Endothelial cell of umbilical vein (primary cell): ENCODE data around the gene CSNK1A1. TPM values are rescaled to one million over a fixed set of nuclear protein-coding genes. Genes with fewer than 3 reads are reported as not detected.

Source experiments
- BruUV-seq: library from RNA; stranded (reverse); fragments of 400-500 nt; replicated peaks from 2 replicates; lab custom pipeline; 2021; lab: Mats Ljungman, UMichigan
- CTCF ChIA-PET: fragments of 300-600, 350-600 bp; sonication (Branson Sonifier 250); formaldehyde crosslinking; loops from one replicate; lab custom pipeline; 2021; ENCODE audit warnings: antibody characterized with exemption, inconsistent platforms; lab: Charles Lee
- POLR2A ChIA-PET: fragments of 300-600, 350-600 bp; sonication (Branson Sonifier 250); formaldehyde crosslinking; loops from one replicate; lab custom pipeline; 2021; ENCODE audit warnings: antibody characterized with exemption, inconsistent platforms; lab: Charles Lee
- DNase-seq: peaks from one replicate; pipeline ENCODE4 v3.0.0-alpha.2; 2011; ENCODE audit warnings: low read depth, low spot score
- FAIRE-seq: peaks from 2 replicates; lab custom pipeline; 2011; peaks lifted over from hg19 to GRCh38; lab: Jason Lieb, UNC
- H2AFZ ChIP-seq: 2 replicates; pipeline ENCODE4 v1.6.0; 2012; ENCODE audit warnings: low read depth, low read length, control low read depth, inconsistent platforms
- H3K27ac ChIP-seq: 2 replicates; pipeline ENCODE4 v1.5.1; 2011; ENCODE audit warnings: low read depth, mild to moderate bottlenecking, control low read depth, low read length, moderate library complexity; ENCODE audit not compliant: insufficient read depth
- H3K27me3 ChIP-seq, 2 experiments: 2 replicates each; pipeline versions ENCODE4 v1.6.0 to v1.6.1; 2011; ENCODE audit warnings: low read length in 2 of 2, mixed read lengths in 1 of 2; ENCODE audit not compliant: control insufficient read depth in 2 of 2, insufficient read depth in 2 of 2
- H3K36me3 ChIP-seq, 2 experiments: 2 replicates in 1 of 2; 3 replicates in 1 of 2; pipeline ENCODE4 v1.5.1; 2011; ENCODE audit warnings: low read length in 2 of 2, mild to moderate bottlenecking in 1 of 2, moderate library complexity in 1 of 2; ENCODE audit not compliant: control insufficient read depth in 2 of 2, insufficient read depth in 2 of 2; ENCODE audit errors: extremely low read depth in 1 of 2
- H3K4me1 ChIP-seq: 3 replicates; pipeline ENCODE4 v1.5.1; 2011; ENCODE audit warnings: mild to moderate bottlenecking, low read length; ENCODE audit not compliant: control insufficient read depth, insufficient read depth; ENCODE audit errors: extremely low read depth
- H3K4me2 ChIP-seq: 2 replicates; pipeline ENCODE4 v1.6.1; 2011; ENCODE audit warnings: low read length, control low read depth, mixed read lengths; ENCODE audit not compliant: insufficient read depth
- H3K4me3 ChIP-seq, 3 experiments: fragments of 200-600 bp in 1 of 3; sonication (generic), shearing (Covaris generic) in 1 of 3; replicated peaks in 1 of 3; 2 replicates each; pipeline ENCODE4 v1.5.1; 2011 to 2016; ENCODE audit warnings: control low read depth in 3 of 3, low read length in 3 of 3, mild to moderate bottlenecking in 2 of 3, inconsistent platforms in 1 of 3, low read depth in 1 of 3, moderate library complexity in 1 of 3; ENCODE audit not compliant: insufficient read depth in 1 of 3
- H3K79me2 ChIP-seq: 2 replicates; pipeline ENCODE4 v1.6.0; 2012; ENCODE audit warnings: low read length, inconsistent platforms; ENCODE audit not compliant: control insufficient read depth, insufficient read depth
- H3K9ac ChIP-seq: replicated peaks from 2 replicates; pipeline ENCODE3; 2011; ENCODE audit warnings: low read length, control low read depth; ENCODE audit not compliant: insufficient read depth; ENCODE audit errors: extremely low read depth
- H3K9me1 ChIP-seq: replicated peaks from 3 replicates; pipeline ENCODE4 v1.6.0; 2011; ENCODE audit warnings: mild to moderate bottlenecking, low read length; ENCODE audit not compliant: control insufficient read depth, insufficient read depth; ENCODE audit errors: extremely low read depth
- H3K9me3 ChIP-seq: replicated peaks from 2 replicates; pipeline ENCODE4 v1.5.1; 2012; ENCODE audit warnings: low read length, inconsistent platforms; ENCODE audit not compliant: control insufficient read depth, insufficient read depth
- H4K20me1 ChIP-seq: replicated peaks from 2 replicates; pipeline ENCODE3; 2011; ENCODE audit warnings: mild to moderate bottlenecking, low read length; ENCODE audit not compliant: control insufficient read depth, insufficient read depth; ENCODE audit errors: extremely low read depth
- EZH2 ChIP-seq: IDR thresholded peaks from 2 replicates; pipeline ENCODE4 v1.6.1; 2012; ENCODE audit warnings: borderline replicate concordance, low read depth, mild to moderate bottlenecking, moderate library complexity, low read length, inconsistent platforms; ENCODE audit not compliant: severe bottlenecking
- FOS ChIP-seq: IDR thresholded peaks from 2 replicates; pipeline ENCODE4 v1.6.1; 2011; ENCODE audit warnings: mild to moderate bottlenecking, low read length, moderate library complexity, borderline replicate concordance; ENCODE audit not compliant: insufficient read depth
- GATA2 ChIP-seq: IDR thresholded peaks from 2 replicates; pipeline ENCODE4 v1.7.0; 2011; ENCODE audit warnings: low read depth, mild to moderate bottlenecking, moderate library complexity, mixed read lengths, low read length; ENCODE audit not compliant: insufficient read length, insufficient read depth
- JUN ChIP-seq: IDR thresholded peaks from 2 replicates; pipeline ENCODE4 v1.6.1; 2011; ENCODE audit warnings: borderline replicate concordance, low read depth; ENCODE audit not compliant: insufficient read length, insufficient read depth
- MYC ChIP-seq: IDR thresholded peaks from one replicate; pipeline ENCODE4 v1.6.1; 2011; ENCODE audit warnings: mild to moderate bottlenecking, low read depth, low read length
- POLR2A ChIP-seq: IDR thresholded peaks from 2 replicates; pipeline ENCODE4 v1.6.1; 2012; ENCODE audit warnings: low read depth, mild to moderate bottlenecking, control low read depth, low read length
- POLR2AphosphoS5 ChIP-seq: IDR thresholded peaks from 2 replicates; pipeline ENCODE4 v1.6.1; 2012; ENCODE audit warnings: low read depth, mild to moderate bottlenecking, control low read depth, low read length, moderate library complexity; ENCODE audit not compliant: insufficient read depth
- dilution Hi-C: fragments of 300-500 bp; cut with MboI; formaldehyde crosslinking; loops from one replicate; pipeline ENCODE4 v1.15.0; 2019; ENCODE audit warnings: low sequenced_read_pairs; ENCODE audit not compliant: extremely low pct_ligation_motif_present
- intact Hi-C: fragments of 100-400 bp; cut with micrococcal nuclease; formaldehyde crosslinking; loops from one replicate; pipeline ENCODE4 v1.10.0; 2022
- polyA plus RNA-seq, 4 experiments: library from polyadenylated mRNA; depleted of rRNA in 3 of 4; stranded (reverse) in 3 of 4; unstranded in 1 of 4; fragments of >200 nt; gene quantifications; 2 replicates each; pipeline versions ENCODE4 v1.2.1 to v1.2.3, GENCODE V29; 2011 to 2012; ENCODE audit warnings: missing spikeins in 1 of 4
- total RNA-seq: library from RNA; stranded (reverse); gene quantifications from 2 replicates; pipeline ENCODE4 v1.2.3, GENCODE V29; 2021
- TF ChIP-seq, protein P1 (sequence below): IDR thresholded peaks from 2 replicates; pipeline ENCODE4 v1.6.1; 2011; ENCODE audit not compliant: insufficient read depth, insufficient read length
- TF ChIP-seq, protein P2 (sequence below), 2 donors: IDR thresholded peaks; 1 replicate in 1 of 2; 2 replicates in 1 of 2; pipeline ENCODE4 v1.5.1; 2011; ENCODE audit warnings: low read length in 2 of 2, mild to moderate bottlenecking in 2 of 2, moderate library complexity in 2 of 2, control low read depth in 1 of 2, inconsistent platforms in 1 of 2, low read depth in 1 of 2; ENCODE audit not compliant: insufficient read depth in 1 of 2; ENCODE audit errors: extremely low read depth in 1 of 2

Gene CSNK1A1
- total and polyA plus RNA-seq, 2 donors (not counting 3 experiments of a cell fraction or from before 2014, with no cell fraction given) = 74.1 to 253 TPM

DNA sequence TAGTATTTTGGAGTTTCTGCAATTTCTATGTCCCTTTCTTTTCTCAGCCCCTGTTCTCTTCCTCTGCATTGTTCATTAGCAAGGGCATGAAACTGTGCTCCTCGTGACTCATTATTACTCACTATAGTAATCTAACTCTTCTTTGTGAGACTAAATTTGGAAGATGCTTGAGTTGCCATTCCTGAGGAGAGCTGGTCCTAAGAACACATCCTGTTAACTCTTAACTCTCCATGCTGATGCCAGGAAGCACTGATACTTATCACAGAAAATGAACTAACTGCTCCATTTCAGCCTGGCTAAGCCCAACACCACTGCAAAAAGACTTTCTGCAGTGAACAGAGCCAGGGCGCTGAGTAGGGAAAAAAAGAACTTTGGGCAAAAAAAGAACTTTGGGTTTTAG lies 10.6 kb upstream of the CSNK1A1 start:
- TF ChIP-seq POLR2AphosphoS5 = peak; percentile 69
- TF ChIP-seq FOS = peak; percentile 97
- TF ChIP-seq, protein P1, sequence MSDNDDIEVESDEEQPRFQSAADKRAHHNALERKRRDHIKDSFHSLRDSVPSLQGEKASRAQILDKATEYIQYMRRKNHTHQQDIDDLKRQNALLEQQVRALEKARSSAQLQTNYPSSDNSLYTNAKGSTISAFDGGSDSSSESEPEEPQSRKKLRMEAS = no peak
- TF ChIP-seq GATA2 = peak; percentile 95
- peak; percentile 98 for TF ChIP-seq JUN
- TF ChIP-seq, protein P2, sequence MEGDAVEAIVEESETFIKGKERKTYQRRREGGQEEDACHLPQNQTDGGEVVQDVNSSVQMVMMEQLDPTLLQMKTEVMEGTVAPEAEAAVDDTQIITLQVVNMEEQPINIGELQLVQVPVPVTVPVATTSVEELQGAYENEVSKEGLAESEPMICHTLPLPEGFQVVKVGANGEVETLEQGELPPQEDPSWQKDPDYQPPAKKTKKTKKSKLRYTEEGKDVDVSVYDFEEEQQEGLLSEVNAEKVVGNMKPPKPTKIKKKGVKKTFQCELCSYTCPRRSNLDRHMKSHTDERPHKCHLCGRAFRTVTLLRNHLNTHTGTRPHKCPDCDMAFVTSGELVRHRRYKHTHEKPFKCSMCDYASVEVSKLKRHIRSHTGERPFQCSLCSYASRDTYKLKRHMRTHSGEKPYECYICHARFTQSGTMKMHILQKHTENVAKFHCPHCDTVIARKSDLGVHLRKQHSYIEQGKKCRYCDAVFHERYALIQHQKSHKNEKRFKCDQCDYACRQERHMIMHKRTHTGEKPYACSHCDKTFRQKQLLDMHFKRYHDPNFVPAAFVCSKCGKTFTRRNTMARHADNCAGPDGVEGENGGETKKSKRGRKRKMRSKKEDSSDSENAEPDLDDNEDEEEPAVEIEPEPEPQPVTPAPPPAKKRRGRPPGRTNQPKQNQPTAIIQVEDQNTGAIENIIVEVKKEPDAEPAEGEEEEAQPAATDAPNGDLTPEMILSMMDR (IDR thresholded peaks at IDR 0.05; ENCODE audit: extremely low read depth in 1 of 2, insufficient read depth in 1 of 2, low read depth in 1 of 2, low read length in 2 of 2) = no peak
- peak; percentile 52 for TF ChIP-seq MYC
- no peak for TF ChIP-seq EZH2
- TF ChIP-seq POLR2A = peak; percentile 37
- Histone ChIP-seq H3K4me3 (peak overlapping the region in 1 of 3 experiments; percentile 54), H3K36me3 (no peaks in the 10 kb centered on the region), H4K20me1 (no peaks in the 10 kb centered on the region), H3K4me1 (peaks cover 39% of the 10 kb centered on the region), H3K9me1 (no peaks in the 10 kb centered on the region), H3K4me2 (peak overlapping the region; percentile 91), H2AFZ (no peak overlapping the region), H3K27ac (peak overlapping the region; percentile 71), H3K79me2 (no peaks in the 10 kb centered on the region), H3K27me3 (no peaks in the 10 kb centered on the region), H3K9ac (peak overlapping the region; percentile 75), H3K9me3 (no peaks in the 10 kb centered on the region)
- ChIA-PET POLR2A (interaction anchor here (0.6 to 3.0 kb wide), 3 partner anchors 11 to 125 kb away, joined by 6 to 34 read pairs (median 6); partner anchors contain the start of genes ARHGEF37 and CSNK1A1), CTCF (interaction anchor here (1.0 to 3.6 kb wide), 26 partner anchors 9 to 296 kb away, joined by 3 to 40 read pairs (median 6); partner anchors contain the start of genes ARHGEF37, CSNK1A1 and PCYOX1L)
- peak; percentile 90 for FAIRE-seq
- BruUV-seq = no TSS peak
- dilution Hi-C loops = no loop called here
- intact Hi-C loops = loop anchor here (1.0 to 10.0 kb wide), 7 partner anchors 11 to 497 kb away; partner anchors contain the start of genes CSNK1A1 and SH3TC2
- DNase-seq = peak; percentile 91
